ENCODE measurements around the gene TTC23. TPM values are rescaled to one million over a fixed set of nuclear protein-coding genes. Genes with fewer than 3 reads are reported as not detected.
"Not testable (repeated sequence)": the region's sequence is repeated elsewhere in the genome, so short reads cannot be mapped to it uniquely, and the experiment has no call there.

TTC23 gene
- total RNA-seq, 1 donor from 2014 or later: 28.5 TPM

DNA sequence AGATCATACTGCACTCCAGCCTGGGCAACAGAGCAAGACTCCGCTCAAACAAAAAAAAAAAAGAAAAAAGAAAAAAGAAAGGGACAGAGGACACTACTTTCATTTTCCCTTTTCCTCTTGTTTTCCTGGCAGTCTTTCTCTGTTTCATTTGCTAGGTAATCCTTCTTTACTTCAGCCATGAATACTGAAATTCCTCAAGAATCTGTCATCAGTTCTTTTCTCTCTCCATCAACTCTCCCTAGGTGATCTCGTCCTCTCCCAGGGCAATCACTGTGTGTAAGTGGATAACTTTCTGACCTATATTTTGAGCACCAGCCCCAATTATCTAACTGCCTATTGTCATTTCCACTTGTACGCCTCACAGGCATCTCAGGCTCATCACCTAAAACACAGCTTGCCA is 51.5 kb downstream of the TTC23 start:
- no peak for DNase-seq (ENCODE audit: low spot score)

- DNase-seq (ENCODE audit: low spot score): not testable (repeated sequence)
These were observed 57.2 kb downstream of the TTC23 start for GRCh38 chr15:99192181-99192580.

DNA sequence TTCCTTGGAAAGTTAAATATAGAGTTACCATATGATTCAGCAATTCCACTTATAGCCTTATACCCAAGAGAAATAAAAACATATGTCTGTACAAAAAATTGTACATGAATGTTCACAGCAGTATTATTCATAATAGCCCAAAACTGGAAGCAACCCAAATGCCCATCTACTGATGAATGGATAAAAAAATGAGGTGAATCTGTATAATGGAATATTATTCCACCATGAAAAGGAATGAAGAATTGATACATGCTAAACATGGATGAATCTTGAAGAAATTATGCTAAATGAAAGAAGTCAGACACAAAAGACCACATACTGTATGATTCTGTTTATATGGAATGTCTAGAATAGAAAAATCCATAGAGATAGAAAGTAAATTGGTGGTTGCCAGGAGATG is 61.4 kb downstream of the TTC23 start:
- no peak for DNase-seq (ENCODE audit: low spot score)

GRCh38 chr15:99185414-99186130 is 63.8 kb downstream of the TTC23 start:
- no peak for DNase-seq (ENCODE audit: low spot score)

DNA sequence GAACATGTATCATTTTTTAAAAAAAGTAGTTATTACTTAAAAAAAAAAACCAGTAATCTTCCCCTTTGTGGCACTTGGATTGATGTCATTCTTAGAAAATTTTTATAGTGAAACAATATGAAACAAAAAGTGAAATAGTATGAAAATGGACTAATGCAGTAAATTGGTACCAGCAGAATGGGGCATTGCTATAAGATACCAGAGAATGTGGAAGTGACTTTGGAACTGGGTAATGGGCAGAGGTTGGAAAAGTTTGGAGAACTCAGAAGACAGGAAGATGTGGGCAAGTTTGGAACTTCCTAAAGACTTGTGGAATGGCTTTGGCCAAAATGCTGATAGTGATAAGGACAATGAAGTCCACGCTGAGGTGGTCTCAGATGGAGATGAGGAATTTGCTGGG is 66.6 kb downstream of the TTC23 start:
- no peak for DNase-seq (ENCODE audit: low spot score)

DNA sequence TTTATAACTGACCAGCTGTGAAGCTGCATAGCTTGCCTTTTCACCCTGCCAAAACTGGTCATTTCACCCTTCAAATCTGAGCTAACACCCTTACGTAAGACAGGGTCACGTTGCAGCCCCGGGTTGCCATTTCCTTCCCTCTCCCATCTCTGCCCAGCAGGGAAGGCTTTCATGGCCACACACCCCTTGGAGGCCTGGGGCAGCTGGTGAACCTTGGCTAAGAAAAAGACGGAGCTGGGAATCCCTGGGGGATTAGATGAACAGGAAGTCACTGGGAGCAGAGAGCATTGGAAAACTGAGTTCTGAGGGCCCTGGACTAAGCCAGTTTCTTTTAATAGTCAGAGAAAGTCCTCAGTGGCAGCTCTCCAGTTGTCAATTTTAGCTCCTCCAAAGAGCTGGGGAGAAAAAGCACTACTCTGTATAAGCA is 67.8 kb downstream of the TTC23 start:
- DNase-seq (ENCODE audit: low spot score): peak; percentile 55

- no peak for DNase-seq (ENCODE audit: low spot score)
These were observed 68.4 kb downstream of the TTC23 start for GRCh38 chr15:99180964-99181306.

GRCh38 chr15:99180086-99180963 is 69.1 kb downstream of the TTC23 start:
- DNase-seq (ENCODE audit: low spot score): no peak

- DNase-seq (ENCODE audit: low spot score): no peak
These were observed 71.7 kb downstream of the TTC23 start for GRCh38 chr15:99177679-99178078.

- no peak for DNase-seq (ENCODE audit: low spot score)
These were observed 72.6 kb downstream of the TTC23 start for GRCh38 chr15:99176757-99177156.

DNA sequence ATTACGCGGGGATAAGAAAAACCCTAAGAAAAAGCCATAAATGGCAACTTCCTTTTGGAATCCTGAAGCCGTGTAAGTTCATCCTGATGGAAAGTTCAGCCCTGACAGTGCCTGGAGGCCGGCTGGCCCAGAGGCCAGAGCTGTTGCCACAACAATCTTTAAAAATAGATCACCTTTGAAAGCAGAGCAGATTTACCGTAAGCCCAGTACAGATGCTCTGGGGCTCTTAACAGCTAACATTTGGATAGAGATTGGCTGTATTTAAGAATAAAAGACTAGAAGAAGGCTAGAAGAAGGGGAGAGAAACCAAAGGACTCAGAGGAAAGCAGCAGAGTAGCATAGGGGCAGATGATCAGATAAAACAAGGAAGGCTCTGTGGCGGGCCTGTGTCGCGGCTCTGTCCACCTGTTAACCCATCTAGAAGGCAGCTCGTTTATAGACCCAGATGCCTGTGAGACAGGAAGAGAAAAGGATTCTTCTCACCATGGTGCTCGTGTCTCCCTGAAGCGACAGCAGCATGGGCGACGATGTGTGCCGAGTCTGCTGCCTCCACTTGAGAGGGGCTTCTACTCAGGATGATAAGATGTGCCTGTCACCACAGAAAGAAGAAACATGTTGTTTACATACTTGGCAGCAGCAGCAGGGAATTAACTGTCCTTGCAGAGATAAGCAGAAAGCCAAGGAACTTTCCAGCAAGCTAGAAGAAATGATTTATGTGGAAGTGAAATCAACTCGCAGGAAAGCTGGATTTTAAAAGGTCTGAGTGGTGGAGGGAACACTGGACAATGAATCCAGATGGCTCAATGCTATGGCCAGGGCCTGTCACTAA is 74.6 kb downstream of the TTC23 start:
- DNase-seq (ENCODE audit: low spot score): no peak

DNA sequence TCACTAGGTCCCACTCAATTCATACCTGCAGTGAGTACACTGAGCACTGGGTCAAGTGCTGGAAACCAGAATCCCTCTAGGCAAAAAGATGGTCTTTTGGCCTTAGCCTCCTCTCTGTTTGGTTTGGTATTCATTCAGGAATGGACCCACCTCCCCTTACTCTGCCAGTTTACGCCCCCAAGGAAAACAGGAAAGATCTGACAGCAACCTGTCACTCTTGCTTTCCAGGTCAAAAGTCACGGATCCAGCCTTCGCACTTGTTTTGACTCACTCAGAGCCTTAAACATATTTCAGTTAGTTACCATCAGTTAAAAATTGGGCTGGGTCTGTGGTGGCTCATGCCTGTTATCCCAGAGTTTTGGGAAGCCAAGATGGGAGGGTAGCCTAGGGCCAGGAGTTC is 76.4 kb downstream of the TTC23 start:
- DNase-seq (ENCODE audit: low spot score): no peak

DNA sequence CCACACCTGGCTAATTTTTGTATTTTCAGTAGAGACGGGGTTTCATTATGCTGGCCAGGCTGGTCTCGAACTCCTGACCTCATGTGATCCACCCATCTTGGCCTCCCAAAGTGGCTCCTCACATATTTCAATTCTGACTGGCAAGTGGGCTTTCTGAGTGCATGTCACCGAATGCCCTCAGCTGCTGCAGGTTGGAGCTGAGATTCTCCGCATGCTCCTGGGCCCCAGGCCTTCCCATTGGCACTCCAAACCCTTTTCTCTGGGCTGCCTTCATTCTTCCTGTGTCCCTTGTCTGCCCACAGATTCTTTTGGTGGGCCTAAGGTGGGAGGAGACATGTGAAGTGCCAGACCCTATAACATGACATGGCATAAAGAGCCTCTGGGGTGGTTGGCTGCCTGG is 77.2 kb downstream of the TTC23 start:
- DNase-seq (ENCODE audit: low spot score): no peak

GRCh38 chr15:99170476-99171065 is 78.8 kb downstream of the TTC23 start:
- no peak for DNase-seq (ENCODE audit: low spot score)

DNA sequence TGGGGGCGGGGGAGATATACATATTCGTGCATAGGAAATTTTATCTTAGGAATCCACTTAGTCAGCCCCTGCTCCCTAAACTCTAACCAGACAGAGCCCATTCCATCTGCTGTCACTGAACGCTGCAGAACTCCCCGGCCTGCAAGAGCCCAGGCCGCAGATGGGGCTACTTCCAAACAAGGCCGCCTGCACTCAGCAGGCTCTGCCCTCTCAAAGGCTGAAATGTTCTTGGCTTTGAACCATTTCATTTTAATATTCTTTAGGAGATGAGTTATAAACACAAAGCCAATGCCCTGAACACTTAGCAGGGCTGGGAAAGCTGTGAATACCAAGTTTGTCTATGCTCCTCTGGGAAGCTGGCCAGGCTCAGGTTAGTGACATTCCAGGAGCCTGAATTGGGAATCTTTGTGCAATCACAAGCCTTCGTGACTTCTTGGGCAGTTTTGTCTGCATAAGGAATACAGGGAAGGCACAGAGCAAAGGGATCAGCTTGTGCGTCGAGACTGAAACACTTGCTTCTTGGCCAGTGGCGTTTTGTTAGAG is 79.5 kb downstream of the TTC23 start:
- DNase-seq (ENCODE audit: low spot score): peak; percentile 82

GRCh38 chr15:99168601-99169580 is 80.5 kb downstream of the TTC23 start:
- DNase-seq (ENCODE audit: low spot score): no peak

- no peak for DNase-seq (ENCODE audit: low spot score)
These were observed 81.7 kb downstream of the TTC23 start for GRCh38 chr15:99167640-99168039.

- DNase-seq (ENCODE audit: low spot score): no peak
These were observed 82.2 kb downstream of the TTC23 start for GRCh38 chr15:99167201-99167600.

GRCh38 chr15:99165956-99166689 is 83.3 kb downstream of the TTC23 start:
- no peak for DNase-seq (ENCODE audit: low spot score)
